HUES64 (cell line): ENCODE measurements around the gene ATP13A4.

ENCODE experiments used
- H3K27ac ChIP-seq: 2 replicates; pipeline ENCODE4 v1.7.0; 2013; ENCODE audit warnings: low read depth, low read length, inconsistent platforms
- H3K27me3 ChIP-seq: 2 replicates; pipeline ENCODE4 v1.6.1; 2013; ENCODE audit warnings: mild to moderate bottlenecking, low read length; ENCODE audit not compliant: insufficient read depth
- H3K36me3 ChIP-seq: 2 replicates; pipeline ENCODE4 v1.6.1; 2013; ENCODE audit warnings: mild to moderate bottlenecking, low read length; ENCODE audit not compliant: insufficient read depth
- H3K4me1 ChIP-seq: 2 replicates; pipeline ENCODE4 v1.6.1; 2013; ENCODE audit warnings: mild to moderate bottlenecking, low read length, moderate library complexity; ENCODE audit not compliant: insufficient read depth
- H3K4me3 ChIP-seq: 2 replicates; pipeline ENCODE4 v1.5.1; 2013; ENCODE audit warnings: mild to moderate bottlenecking, low read length, moderate library complexity
- H3K9ac ChIP-seq: 2 replicates; pipeline ENCODE4 v1.6.1; 2013; ENCODE audit warnings: mild to moderate bottlenecking, low read depth, low read length
- H3K9me3 ChIP-seq: 2 replicates; pipeline ENCODE4 v1.6.1; 2013; ENCODE audit warnings: low read depth, low read length; ENCODE audit not compliant: insufficient read depth
- WGBS: fragments of 150-250, 120-280 bp; methylation state at CpG from one replicate; pipeline ENCODE4 v1.1.7; 2013; ENCODE audit warnings: missing lambda C conversion rate; 5-methylcytosine and 5-hydroxymethylcytosine counted together

Gene ATP13A4

GRCh38 chr3:193520738-193521137 is 34.0 kb downstream of the ATP13A4 start:
- no peaks in the 10 kb centered on the region for H3K9me3 ChIP-seq
- 94% methylated on average over 3 of the region's 3 CpGs for WGBS
- H3K9ac ChIP-seq: no peak overlapping the region
- H3K27me3 ChIP-seq: no peaks in the 10 kb centered on the region
- no peak overlapping the region for H3K4me3 ChIP-seq
- H3K27ac ChIP-seq: no peak overlapping the region
- no peaks in the 10 kb centered on the region for H3K4me1 ChIP-seq
- H3K36me3 ChIP-seq: no peaks in the 10 kb centered on the region

- H3K36me3 ChIP-seq: no peaks in the 10 kb centered on the region
- H3K9ac ChIP-seq: no peak overlapping the region
- no peak overlapping the region for H3K27ac ChIP-seq
- WGBS: 95% methylated on average over 2 of the region's 2 CpGs
- H3K27me3 ChIP-seq: no peaks in the 10 kb centered on the region
- H3K9me3 ChIP-seq: no peaks in the 10 kb centered on the region
- no peaks in the 10 kb centered on the region for H3K4me1 ChIP-seq
- no peak overlapping the region for H3K4me3 ChIP-seq
These were observed 38.7 kb downstream of the ATP13A4 start for GRCh38 chr3:193515966-193516365.

- 85% methylated on average over 12 of the region's 12 CpGs for WGBS
- Histone ChIP-seq H3K9ac (no peak overlapping the region), H3K27ac (no peak overlapping the region), H3K4me1 (no peaks in the 10 kb centered on the region), H3K4me3 (no peak overlapping the region), H3K36me3 (no peaks in the 10 kb centered on the region), H3K9me3 (no peaks in the 10 kb centered on the region), H3K27me3 (no peaks in the 10 kb centered on the region)
These were observed 44.5 kb downstream of the ATP13A4 start for GRCh38 chr3:193510154-193510553.

GRCh38 chr3:193509103-193509965 is 45.4 kb downstream of the ATP13A4 start:
- no peaks in the 10 kb centered on the region for H3K4me1 ChIP-seq
- WGBS: 100% methylated on average over 2 of the region's 4 CpGs
- no peak overlapping the region for H3K9ac ChIP-seq
- H3K36me3 ChIP-seq: no peaks in the 10 kb centered on the region
- no peaks in the 10 kb centered on the region for H3K9me3 ChIP-seq
- no peaks in the 10 kb centered on the region for H3K27me3 ChIP-seq
- H3K4me3 ChIP-seq: no peak overlapping the region
- no peak overlapping the region for H3K27ac ChIP-seq

- no peaks in the 10 kb centered on the region for H3K9me3 ChIP-seq
- H3K27ac ChIP-seq: no peak overlapping the region
- no peaks in the 10 kb centered on the region for H3K36me3 ChIP-seq
- H3K9ac ChIP-seq: no peak overlapping the region
- WGBS: 95% methylated on average over 2 of the region's 2 CpGs
- H3K27me3 ChIP-seq: no peaks in the 10 kb centered on the region
- no peak overlapping the region for H3K4me3 ChIP-seq
- H3K4me1 ChIP-seq: no peaks in the 10 kb centered on the region
These were observed 46.6 kb downstream of the ATP13A4 start for GRCh38 chr3:193508108-193508507.

GRCh38 chr3:193507566-193507965 is 47.1 kb downstream of the ATP13A4 start:
- Histone ChIP-seq H3K4me1 (no peaks in the 10 kb centered on the region), H3K27me3 (no peaks in the 10 kb centered on the region), H3K27ac (no peak overlapping the region), H3K36me3 (no peaks in the 10 kb centered on the region), H3K4me3 (no peak overlapping the region), H3K9me3 (no peaks in the 10 kb centered on the region), H3K9ac (no peak overlapping the region)
- WGBS: 88% methylated on average over 2 of the region's 3 CpGs

- Histone ChIP-seq H3K4me3 (no peak overlapping the region), H3K27ac (no peak overlapping the region), H3K36me3 (no peaks in the 10 kb centered on the region), H3K27me3 (no peaks in the 10 kb centered on the region), H3K9ac (no peak overlapping the region), H3K9me3 (no peaks in the 10 kb centered on the region), H3K4me1 (no peaks in the 10 kb centered on the region)
- WGBS: 85% methylated on average over 1 of the region's 1 CpG
These were observed 47.8 kb downstream of the ATP13A4 start for GRCh38 chr3:193506921-193507320.

- Histone ChIP-seq H3K36me3 (no peaks in the 10 kb centered on the region), H3K9ac (no peak overlapping the region), H3K4me3 (no peak overlapping the region), H3K27me3 (no peaks in the 10 kb centered on the region), H3K9me3 (no peaks in the 10 kb centered on the region), H3K4me1 (no peaks in the 10 kb centered on the region), H3K27ac (no peak overlapping the region)
- WGBS: 75% methylated on average over 4 of the region's 4 CpGs
These were observed 51.8 kb downstream of the ATP13A4 start for GRCh38 chr3:193502871-193503270.

GRCh38 chr3:193499801-193500485 is 54.8 kb downstream of the ATP13A4 start:
- H3K27me3 ChIP-seq: no peaks in the 10 kb centered on the region
- H3K9me3 ChIP-seq: no peaks in the 10 kb centered on the region
- H3K4me3 ChIP-seq: no peak overlapping the region
- no peaks in the 10 kb centered on the region for H3K4me1 ChIP-seq
- H3K9ac ChIP-seq: no peak overlapping the region
- 93% methylated on average over 7 of the region's 7 CpGs for WGBS
- H3K36me3 ChIP-seq: no peaks in the 10 kb centered on the region
- H3K27ac ChIP-seq: no peak overlapping the region

GRCh38 chr3:193499136-193499770 is 55.4 kb downstream of the ATP13A4 start:
- Histone ChIP-seq H3K4me3 (no peak overlapping the region), H3K27me3 (no peaks in the 10 kb centered on the region), H3K4me1 (no peaks in the 10 kb centered on the region), H3K27ac (no peak overlapping the region), H3K9ac (no peak overlapping the region), H3K9me3 (no peaks in the 10 kb centered on the region), H3K36me3 (no peaks in the 10 kb centered on the region)
- 96% methylated on average over 3 of the region's 3 CpGs for WGBS

GRCh38 chr3:193498215-193498614 is 56.5 kb downstream of the ATP13A4 start:
- no peaks in the 10 kb centered on the region for H3K9me3 ChIP-seq
- WGBS: 94% methylated on average over 3 of the region's 3 CpGs
- no peak overlapping the region for H3K4me3 ChIP-seq
- no peaks in the 10 kb centered on the region for H3K4me1 ChIP-seq
- no peak overlapping the region for H3K27ac ChIP-seq
- H3K36me3 ChIP-seq: no peaks in the 10 kb centered on the region
- H3K9ac ChIP-seq: no peak overlapping the region
- H3K27me3 ChIP-seq: no peaks in the 10 kb centered on the region
